Ovary (tissue), 3 donors: ENCODE results near the gene CHD2.

ENCODE experiments used
- EP300 ChIP-seq: sonication (generic); formaldehyde crosslinking; IDR thresholded peaks from one replicate; pipeline ENCODE4 v1.6.1; 2017; ENCODE audit warnings: antibody characterized with exemption
- TF ChIP-seq, protein P1 (sequence below), 3 donors: fragments of 450-650 bp in 2 of 3; fragments of 200-600 bp in 1 of 3; IDR thresholded peaks; one replicate each; pipeline versions ENCODE4 v1.5.1 to v1.8.0; 2016 to 2022; ENCODE audit warnings: antibody characterized with exemption in 3 of 3, mild to moderate bottlenecking in 1 of 3
- donor health status: DM: no; HTN: no; CAD: no.

GRCh38 chr15:92955706-92956105, 55.6 kb downstream of the CHD2 start:
- TF ChIP-seq, protein P1, sequence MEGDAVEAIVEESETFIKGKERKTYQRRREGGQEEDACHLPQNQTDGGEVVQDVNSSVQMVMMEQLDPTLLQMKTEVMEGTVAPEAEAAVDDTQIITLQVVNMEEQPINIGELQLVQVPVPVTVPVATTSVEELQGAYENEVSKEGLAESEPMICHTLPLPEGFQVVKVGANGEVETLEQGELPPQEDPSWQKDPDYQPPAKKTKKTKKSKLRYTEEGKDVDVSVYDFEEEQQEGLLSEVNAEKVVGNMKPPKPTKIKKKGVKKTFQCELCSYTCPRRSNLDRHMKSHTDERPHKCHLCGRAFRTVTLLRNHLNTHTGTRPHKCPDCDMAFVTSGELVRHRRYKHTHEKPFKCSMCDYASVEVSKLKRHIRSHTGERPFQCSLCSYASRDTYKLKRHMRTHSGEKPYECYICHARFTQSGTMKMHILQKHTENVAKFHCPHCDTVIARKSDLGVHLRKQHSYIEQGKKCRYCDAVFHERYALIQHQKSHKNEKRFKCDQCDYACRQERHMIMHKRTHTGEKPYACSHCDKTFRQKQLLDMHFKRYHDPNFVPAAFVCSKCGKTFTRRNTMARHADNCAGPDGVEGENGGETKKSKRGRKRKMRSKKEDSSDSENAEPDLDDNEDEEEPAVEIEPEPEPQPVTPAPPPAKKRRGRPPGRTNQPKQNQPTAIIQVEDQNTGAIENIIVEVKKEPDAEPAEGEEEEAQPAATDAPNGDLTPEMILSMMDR (IDR thresholded peaks at IDR 0.05): no peak
- no peak for TF ChIP-seq EP300
